K562 (cell line): ENCODE measurements around the gene ZFYVE28. TPM values are rescaled to one million over a fixed set of nuclear protein-coding genes. Genes with fewer than 3 reads are reported as not detected.

Source experiments
- ATF7 ChIP-seq: fragments of 450-650 bp; IDR thresholded peaks from 2 replicates; pipeline ENCODE4 v1.7.1; 2014; ENCODE audit warnings: mild to moderate bottlenecking, moderate library complexity
- CCNT2 ChIP-seq: IDR thresholded peaks from 2 replicates; pipeline ENCODE4 v1.6.1; 2011; ENCODE audit warnings: borderline replicate concordance, low read depth, mild to moderate bottlenecking, moderate library complexity, mixed read lengths, low read length; ENCODE audit not compliant: insufficient read length; ENCODE audit errors: extremely low read depth
- EP300 ChIP-seq: IDR thresholded peaks from 2 replicates; pipeline ENCODE4 v1.6.1; 2012; ENCODE audit warnings: low read length, improper control_type of control experiment
- GTF2F1 ChIP-seq: IDR thresholded peaks from 2 replicates; pipeline ENCODE4 v1.6.1; 2011; ENCODE audit warnings: low read depth, low read length, improper control_type of control experiment
- HDAC1 ChIP-seq, 2 experiments: fragments of 450-650 bp; IDR thresholded peaks; 2 replicates each; pipeline ENCODE4 v1.6.1; 2016 to 2017; ENCODE audit warnings: inconsistent platforms in 1 of 2, mild to moderate bottlenecking in 1 of 2, moderate library complexity in 1 of 2
- MXI1 ChIP-seq: IDR thresholded peaks from 2 replicates; pipeline ENCODE4 v1.6.1; 2011; ENCODE audit warnings: low read depth, mild to moderate bottlenecking, improper control_type of control experiment, low read length
- NELFE ChIP-seq: IDR thresholded peaks from 2 replicates; pipeline ENCODE4 v1.6.1; 2011; ENCODE audit warnings: mild to moderate bottlenecking; ENCODE audit not compliant: insufficient read depth, insufficient read length
- NR4A1 ChIP-seq, 2 experiments: fragments of 250-450 bp in 1 of 2; fragments of 450-650 bp in 1 of 2; sonication (Bioruptor Pico) in 1 of 2; IDR thresholded peaks; 2 replicates each; pipeline versions ENCODE4 v1.4.0 to v1.6.1; 2016 to 2020; ENCODE audit warnings: mild to moderate bottlenecking in 2 of 2, missing compliant biosample characterization in 1 of 2, missing genetic modification characterization in 1 of 2, moderate library complexity in 1 of 2
- PKNOX1 ChIP-seq: fragments of 450-650 bp; IDR thresholded peaks from 2 replicates; pipeline ENCODE4 v1.6.1; 2016
- POLR3A ChIP-seq: IDR thresholded peaks from 2 replicates; pipeline ENCODE4 v1.6.1; 2011; ENCODE audit warnings: borderline replicate concordance, mild to moderate bottlenecking, moderate library complexity; ENCODE audit not compliant: insufficient read length, insufficient read depth; ENCODE audit errors: extremely low read depth
- PRDM10 ChIP-seq: fragments of 450-650 bp; IDR thresholded peaks from 2 replicates; pipeline ENCODE4 v1.6.1; 2018; ENCODE audit not compliant: partially characterized antibody
- RBFOX2 ChIP-seq: fragments of 200-400 bp; formaldehyde crosslinking; IDR thresholded peaks from 2 replicates; pipeline ENCODE4 v1.6.1; 2017; ENCODE audit warnings: low read depth, mild to moderate bottlenecking, low read length, moderate library complexity
- SMAD3 ChIP-seq: fragments of 450-650 bp; formaldehyde crosslinking; conservative IDR thresholded peaks from 2 replicates; pipeline ENCODE4 v1.4.0; 2020; ENCODE audit warnings: mild to moderate bottlenecking
- TCF7 ChIP-seq: sonication (generic); IDR thresholded peaks from 2 replicates; pipeline ENCODE4 v1.6.1; 2016; ENCODE audit warnings: antibody characterized with exemption, borderline replicate concordance
- ZBTB1 ChIP-seq: sonication (generic); formaldehyde crosslinking; IDR thresholded peaks from 2 replicates; pipeline ENCODE4 v1.8.1; 2023; ENCODE audit warnings: missing genetic modification reagents, low read depth, mild to moderate bottlenecking, borderline replicate concordance
- ZNF232 ChIP-seq: sonication (generic); formaldehyde crosslinking; IDR thresholded peaks from 2 replicates; pipeline ENCODE4 v1.8.0; 2022; ENCODE audit warnings: mild to moderate bottlenecking, missing genetic modification reagents
- polyA plus RNA-seq, 8 experiments: library from polyadenylated mRNA; depleted of rRNA in 4 of 8; stranded (reverse) in 5 of 8; unstranded in 3 of 8; fragments of >200 nt; fragmentation: Nextera tagmentation in 2 of 8; fragmentation: Illumina TruSeq in 1 of 8; extraction: Ambion mirVana in 2 of 8; extraction: Trizol in 1 of 8; gene quantifications; 2 replicates each; pipeline versions ENCODE4 v1.2.1 to v1.2.3, GENCODE V29; 2011 to 2014; ENCODE audit warnings: inconsistent platforms in 1 of 8, missing spikeins in 1 of 8
- total RNA-seq, 7 experiments: library from RNA; depleted of rRNA in 6 of 7; stranded (reverse); fragments of >200 nt in 6 of 7; fragmentation: Illumina TruSeq in 2 of 7; extraction: Trizol in 2 of 7; gene quantifications; 2 replicates each; pipeline versions ENCODE4 v1.2.1 to v1.2.3, GENCODE V29; 2011 to 2021; ENCODE audit warnings: low replicate concordance in 1 of 7
- TF ChIP-seq, protein P1 (sequence below), 3 experiments: fragments of 200-800 bp in 1 of 3; fragments of 250-450 bp in 1 of 3; fragments of 450-650 bp in 1 of 3; sonication (Bioruptor Pico) in 1 of 3; sonication (Bioruptor generic) in 1 of 3; formaldehyde crosslinking in 1 of 3; IDR thresholded peaks; 2 replicates each; pipeline versions ENCODE4 v1.6.1 to v1.8.0; 2016 to 2022; ENCODE audit warnings: mild to moderate bottlenecking in 2 of 3, missing genetic modification characterization in 2 of 3, missing compliant biosample characterization in 1 of 3, moderate library complexity in 1 of 3

Gene ZFYVE28
- total and polyA plus RNA-seq, 9 of the 15 experiments (the other 6 are each of a cell fraction or from before 2014, with no cell fraction given): 1.3 to 24.8 (median 8.9) TPM

DNA sequence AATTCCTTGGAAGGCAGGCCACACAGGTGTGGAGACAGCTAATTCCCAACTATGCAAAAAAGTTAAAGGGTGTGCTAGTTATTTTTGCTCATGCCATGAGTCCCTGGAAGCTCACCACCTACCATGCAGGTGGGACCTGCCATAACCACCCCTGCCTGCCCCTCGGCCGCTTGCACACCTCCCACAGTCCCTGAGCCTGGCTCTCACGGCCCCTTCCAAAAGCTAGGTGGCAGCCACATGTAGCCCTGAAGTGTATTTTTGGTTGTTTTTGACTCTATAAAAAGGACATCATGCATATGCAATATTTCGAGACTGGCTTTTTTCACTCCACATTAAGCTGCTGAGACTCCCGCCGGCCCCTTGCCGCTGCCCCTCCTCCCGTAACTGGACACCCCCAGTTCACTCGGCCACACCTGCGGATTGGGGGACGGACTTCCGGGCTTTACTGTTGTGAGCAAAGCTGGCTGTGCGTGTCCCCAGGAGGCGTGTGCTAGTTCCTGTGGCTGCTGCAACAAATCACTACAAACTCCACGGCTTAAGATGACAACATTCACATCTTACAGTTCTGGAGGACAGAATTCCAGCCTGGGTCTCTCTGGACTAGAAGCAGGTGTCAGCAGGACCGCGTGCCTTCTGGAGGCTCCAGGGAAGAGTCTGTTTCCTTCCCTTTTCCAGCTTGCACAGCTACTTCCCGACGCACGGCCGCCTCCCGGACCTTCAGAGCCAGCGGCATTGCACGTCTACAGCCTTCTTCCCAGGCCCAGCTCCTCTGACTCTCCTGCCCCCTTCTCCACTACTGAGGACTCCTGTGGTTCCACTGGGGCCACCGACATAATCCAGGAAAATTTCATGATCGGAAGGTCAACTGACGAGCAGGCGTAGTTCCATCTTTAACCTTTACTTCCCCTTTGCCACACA, 24.8 kb downstream of the ZFYVE28 start (continued):
- TF ChIP-seq NELFE (no peak), MXI1 (no peak), EP300 (no peak), RBFOX2 (peak; percentile 32; the same call in 1 of the 2 replicates), ATF7 (0 out of 2 replicates have a peak, but pooled peaks have one; percentile 60), NR4A1 (CRISPR knock-in tag; IDR thresholded peaks at IDR 0.05) (no peak), NR4A1 (tag; IDR thresholded peaks at IDR 0.05) (0 out of 2 replicates have a peak, but pooled peaks have one; percentile 43), PKNOX1 (0 out of 2 replicates have a peak, but pooled peaks have one; percentile 4), SMAD3 (CRISPR knock-in tag) (no peak), ZBTB1 (no peak), POLR3A (no peak), TCF7 (no peak), CCNT2 (no peak), PRDM10 (peak; percentile 94), GTF2F1 (no peak), HDAC1 (IDR thresholded peaks at IDR 0.05) (peak in 1 of 2 experiments; percentile 39; a peak in 1 of 4 replicates), ZNF232 (CRISPR knock-in tag) (no peak)
- TF ChIP-seq, protein P1, sequence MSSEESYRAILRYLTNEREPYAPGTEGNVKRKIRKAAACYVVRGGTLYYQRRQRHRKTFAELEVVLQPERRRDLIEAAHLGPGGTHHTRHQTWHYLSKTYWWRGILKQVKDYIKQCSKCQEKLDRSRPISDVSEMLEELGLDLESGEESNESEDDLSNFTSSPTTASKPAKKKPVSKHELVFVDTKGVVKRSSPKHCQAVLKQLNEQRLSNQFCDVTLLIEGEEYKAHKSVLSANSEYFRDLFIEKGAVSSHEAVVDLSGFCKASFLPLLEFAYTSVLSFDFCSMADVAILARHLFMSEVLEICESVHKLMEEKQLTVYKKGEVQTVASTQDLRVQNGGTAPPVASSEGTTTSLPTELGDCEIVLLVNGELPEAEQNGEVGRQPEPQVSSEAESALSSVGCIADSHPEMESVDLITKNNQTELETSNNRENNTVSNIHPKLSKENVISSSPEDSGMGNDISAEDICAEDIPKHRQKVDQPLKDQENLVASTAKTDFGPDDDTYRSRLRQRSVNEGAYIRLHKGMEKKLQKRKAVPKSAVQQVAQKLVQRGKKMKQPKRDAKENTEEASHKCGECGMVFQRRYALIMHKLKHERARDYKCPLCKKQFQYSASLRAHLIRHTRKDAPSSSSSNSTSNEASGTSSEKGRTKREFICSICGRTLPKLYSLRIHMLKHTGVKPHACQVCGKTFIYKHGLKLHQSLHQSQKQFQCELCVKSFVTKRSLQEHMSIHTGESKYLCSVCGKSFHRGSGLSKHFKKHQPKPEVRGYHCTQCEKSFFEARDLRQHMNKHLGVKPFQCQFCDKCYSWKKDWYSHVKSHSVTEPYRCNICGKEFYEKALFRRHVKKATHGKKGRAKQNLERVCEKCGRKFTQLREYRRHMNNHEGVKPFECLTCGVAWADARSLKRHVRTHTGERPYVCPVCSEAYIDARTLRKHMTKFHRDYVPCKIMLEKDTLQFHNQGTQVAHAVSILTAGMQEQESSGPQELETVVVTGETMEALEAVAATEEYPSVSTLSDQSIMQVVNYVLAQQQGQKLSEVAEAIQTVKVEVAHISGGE (CRISPR knock-in tag; IDR thresholded peaks at IDR 0.05): 0 out of 6 replicates have a peak, but pooled peaks of 1 of the 3 experiments have one; percentile 30
